Motor neuron (in vitro differentiated cells): ENCODE results near the gene ZXDB. TPM values are rescaled to one million over a fixed set of nuclear protein-coding genes. Genes with fewer than 3 reads are reported as not detected.
"Not testable (repeated sequence)": the region's sequence is repeated elsewhere in the genome, so short reads cannot be mapped to it uniquely, and the experiment has no call there.

Experiments used
- ATAC-seq, 8 experiments: fragments of 200-7000 bp; cut with Tn5 transposase; replicated peaks in 6 of 8; 2 replicates each; pipeline ENCODE4 v1.8.0; 2021; ENCODE audit warnings: mild to moderate bottlenecking in 8 of 8, moderate library complexity in 8 of 8
- H3K27ac ChIP-seq, 2 donors: fragments of 250-450 bp; sonication (Bioruptor Pico); 2 replicates each; pipeline ENCODE4 v1.9.0; 2021; ENCODE audit warnings: antibody characterized with exemption in 2 of 2, mild to moderate bottlenecking in 2 of 2, moderate library complexity in 1 of 2
- H3K4me1 ChIP-seq, 2 donors: fragments of 250-450 bp; sonication (Bioruptor Pico); replicated peaks in 1 of 2; 2 replicates each; pipeline ENCODE4 v1.6.1; 2021; ENCODE audit warnings: antibody characterized with exemption in 2 of 2, mild to moderate bottlenecking in 2 of 2, moderate library complexity in 1 of 2
- H3K4me3 ChIP-seq, 5 donors: fragments of 250-450 bp; sonication (Bioruptor Pico); 2 replicates each; pipeline ENCODE4 v1.9.0; 2021; ENCODE audit warnings: antibody characterized with exemption in 5 of 5, mild to moderate bottlenecking in 5 of 5, moderate library complexity in 4 of 5
- WGBS, 10 experiments: fragments of 450-650 bp; shearing (Covaris generic); methylation state at CpG; one replicate each; pipeline ENCODE4 v1.0.0; 2022; 5-methylcytosine and 5-hydroxymethylcytosine counted together
- in situ Hi-C, 9 experiments: fragments of 400-800 bp; cut with MboI; loops; one replicate each; pipeline ENCODE4 v1.15.0; 2021; ENCODE audit warnings: low sequenced_read_pairs in 9 of 9, low pct_unique_long_range_greater_than_20kb in 2 of 9; ENCODE audit not compliant: unreplicated experiment in 9 of 9
- total RNA-seq, 8 experiments: library from RNA; unstranded; fragments of 300-600 nt; gene quantifications; 2 replicates each; pipeline versions ENCODE4 v1.2.3 to v1.2.4, GENCODE V29; 2022

The ZXDB gene
- total RNA-seq, 8 experiments from 2014 or later, result 5.4 to 9.6 (median 7.3) TPM

DNA sequence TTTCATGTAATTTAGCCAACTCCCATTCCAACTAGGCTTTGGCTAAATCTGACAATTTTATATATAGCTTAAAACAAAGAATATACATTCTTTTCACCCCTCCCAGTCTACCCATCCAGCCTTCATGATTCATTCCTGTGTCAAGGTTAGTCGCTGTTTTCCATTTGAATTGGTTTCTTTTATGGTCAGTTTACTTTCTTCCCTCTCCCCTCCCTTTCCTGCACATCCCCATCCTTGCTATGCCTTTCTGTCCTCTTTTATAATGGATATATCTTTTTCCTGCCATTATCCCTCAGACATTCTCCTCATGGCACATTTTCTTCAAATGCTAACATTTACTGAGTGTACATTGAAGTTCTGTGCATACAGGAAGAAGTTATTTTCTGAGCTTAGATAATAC lies 4.7 kb downstream of the ZXDB start:
- WGBS, 10 experiments, result 0% methylated on average over 1 of the region's 1 CpG; no CpG with 5 or more reads in 6 of the 10 experiments
- Histone ChIP-seq H3K4me1 (peaks cover 0 to 12% of the 10 kb centered on the region in 2 donors), H3K4me3 (peak overlapping the region; percentile 12 to 30 (median 19)), H3K27ac (no peak overlapping the region)
- no peak for ATAC-seq
- in situ Hi-C loops, result loop anchor here in 1 of 9 experiments (25.0 kb wide), 1 partner anchor 216 kb away; no protein-coding TSS in a partner anchor

DNA sequence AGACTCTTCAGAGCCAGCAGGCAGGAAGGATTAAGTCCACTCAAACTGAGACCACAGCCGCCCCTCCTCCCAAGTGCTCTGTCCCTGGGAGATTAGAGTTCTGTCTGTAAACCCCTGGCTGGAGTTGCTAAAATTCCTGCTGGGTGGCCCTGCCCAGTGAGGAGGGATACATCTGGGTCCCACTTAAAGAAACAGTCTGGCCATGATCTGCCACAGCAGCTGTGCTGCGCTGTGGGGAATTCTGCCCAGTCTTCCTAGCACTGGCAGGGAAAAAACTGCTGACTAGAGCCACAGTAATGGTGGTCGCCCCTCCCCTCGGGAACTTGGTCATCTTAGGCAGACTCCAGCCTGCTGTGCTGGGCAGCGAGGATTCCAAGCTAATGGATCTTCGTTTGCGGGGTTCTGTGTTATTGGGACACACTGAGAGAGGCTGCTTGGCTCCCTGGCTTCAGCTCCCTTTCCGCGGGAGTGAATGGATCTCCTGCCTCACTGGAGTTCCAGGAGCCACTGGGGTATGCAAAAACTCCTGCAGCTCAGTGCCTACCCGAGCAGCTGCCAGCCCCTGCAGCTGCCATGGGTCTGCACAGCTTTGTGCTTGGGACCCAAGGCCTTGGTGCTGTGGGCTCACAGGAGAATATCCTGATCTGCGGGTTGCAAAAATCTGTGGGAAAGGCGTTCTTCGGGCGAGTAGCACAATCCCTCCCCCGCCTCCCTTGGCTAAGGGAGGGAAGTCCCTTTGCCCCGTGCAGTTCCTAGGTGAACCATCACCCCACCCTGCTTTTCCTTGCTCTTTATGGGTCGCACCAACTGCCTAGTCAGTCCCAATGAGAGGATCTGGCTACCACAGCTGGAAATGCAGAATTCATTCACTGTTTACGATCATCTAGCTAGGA lies 15.7 kb downstream of the ZXDB start:
- Histone ChIP-seq H3K4me1 (no peaks in the 10 kb centered on the region), H3K27ac (no peak overlapping the region), H3K4me3 (no peak overlapping the region)
- WGBS, 10 experiments, result 60 to 75% (median 75%) methylated on average over 1 of the region's 18 CpGs; no CpG with 5 or more reads in 7 of the 10 experiments
- in situ Hi-C loops, result no loop called here
- ATAC-seq, result peak in 3 of 8 experiments; percentile 23 to 59 (median 59)

DNA sequence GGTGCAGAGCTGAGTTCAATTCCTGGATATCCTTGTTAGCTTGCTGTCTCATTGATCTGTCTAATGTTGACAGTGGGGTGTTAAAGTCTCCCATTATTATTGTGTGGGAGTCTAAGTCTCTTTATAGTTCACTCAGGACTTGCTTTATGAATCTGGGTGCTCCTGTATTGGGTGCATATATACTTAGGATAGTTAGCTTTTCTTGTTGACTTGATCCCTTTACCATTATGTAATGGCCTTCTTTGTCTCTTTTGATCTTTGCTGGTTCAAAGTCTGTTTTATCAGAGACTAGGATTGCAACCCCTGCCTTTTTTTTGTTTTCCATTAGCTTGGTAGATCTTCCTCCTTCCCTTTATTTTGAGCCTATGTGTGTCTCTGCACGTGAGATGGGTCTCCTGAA lies 21.5 kb downstream of the ZXDB start:
- ATAC-seq, H3K27ac ChIP-seq, in situ Hi-C loops, H3K4me3 ChIP-seq, H3K4me1 ChIP-seq: not testable (repeated sequence)
- 25 to 64% (median 50%) methylated on average over 1 of the region's 1 CpG; no CpG with 5 or more reads in 6 of the 10 experiments for WGBS, 10 experiments

DNA sequence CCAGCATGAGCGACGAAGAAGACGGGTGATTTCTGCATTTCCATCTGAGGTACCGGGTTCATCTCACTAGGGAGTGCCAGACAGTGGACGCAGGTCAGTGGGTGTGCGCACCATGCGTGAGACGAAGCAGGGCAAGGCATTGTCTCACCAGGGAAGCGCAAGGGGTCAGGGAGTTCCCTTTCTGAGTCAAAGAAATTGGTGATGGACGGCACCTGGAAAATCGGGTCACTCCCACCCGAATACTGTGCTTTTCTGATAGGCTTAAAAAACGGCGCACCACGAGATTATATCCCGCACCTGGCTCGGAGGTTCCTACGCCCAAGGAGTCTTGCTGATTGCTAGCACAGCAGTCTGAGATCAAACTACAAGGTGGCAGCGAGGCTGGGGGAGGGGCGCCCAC lies 37.6 kb downstream of the ZXDB start:
- WGBS, 10 experiments, result 68 to 100% methylated on average over 3 to 6 of the region's 20 CpGs; no CpG with 5 or more reads in 8 of the 10 experiments
- ATAC-seq, in situ Hi-C loops: not testable (repeated sequence)

DNA sequence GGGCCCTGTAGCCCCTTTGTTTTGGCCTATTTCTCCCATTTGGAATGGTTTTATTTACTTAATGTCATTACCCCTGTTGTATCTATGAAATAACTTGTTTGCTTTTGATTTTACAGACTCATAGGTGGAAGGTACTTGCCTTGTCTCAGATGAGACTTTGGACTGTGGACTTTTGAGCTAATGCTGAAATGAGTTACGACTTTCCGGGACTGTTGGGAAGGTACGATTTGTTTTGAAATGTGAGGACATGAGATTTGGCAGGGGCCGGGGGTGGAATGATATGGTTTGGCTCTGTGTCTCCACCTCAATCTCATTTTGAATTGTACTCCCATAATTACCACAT lies 48.8 kb downstream of the ZXDB start:
- 73 to 85% methylated on average over 3 to 4 of the region's 4 CpGs; no CpG with 5 or more reads in 8 of the 10 experiments for WGBS, 10 experiments

More for the DNA sequence above, 37.6 kb downstream of the ZXDB start:
- H3K4me1 ChIP-seq, H3K27ac ChIP-seq, H3K4me3 ChIP-seq: not testable (repeated sequence)

DNA sequence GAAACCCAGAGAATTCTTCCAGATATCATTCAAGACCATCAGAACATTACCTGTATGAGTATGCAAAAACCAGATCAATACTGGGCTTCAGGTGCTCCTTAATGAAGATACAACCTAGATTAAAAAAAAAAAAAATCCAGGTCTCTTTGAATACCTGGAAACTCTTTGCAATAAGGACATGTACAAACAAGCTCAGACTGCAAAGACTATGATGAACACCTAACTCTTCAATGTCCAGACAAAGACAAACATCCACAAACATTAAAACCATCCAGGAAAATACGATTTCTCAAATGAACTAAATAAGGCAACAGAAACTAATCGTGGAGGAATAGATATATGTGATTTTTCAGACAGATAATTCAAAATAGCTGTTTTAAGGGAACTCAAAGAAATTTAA lies 49.5 kb downstream of the ZXDB start:
- Histone ChIP-seq H3K27ac (no peak overlapping the region), H3K4me3 (no peak overlapping the region), H3K4me1 (no peaks in the 10 kb centered on the region)
- WGBS, 10 experiments, result 0 to 80% (median 25%) methylated on average over 1 to 2 of the region's 2 CpGs; no CpG with 5 or more reads in 2 of the 10 experiments
- in situ Hi-C loops, result no loop called here
- ATAC-seq, result no peak

More for the DNA sequence above, 48.8 kb downstream of the ZXDB start:
- no peak for ATAC-seq
- Histone ChIP-seq H3K4me3 (no peak overlapping the region), H3K27ac (no peak overlapping the region), H3K4me1 (no peaks in the 10 kb centered on the region)
- in situ Hi-C loops, result no loop called here

DNA sequence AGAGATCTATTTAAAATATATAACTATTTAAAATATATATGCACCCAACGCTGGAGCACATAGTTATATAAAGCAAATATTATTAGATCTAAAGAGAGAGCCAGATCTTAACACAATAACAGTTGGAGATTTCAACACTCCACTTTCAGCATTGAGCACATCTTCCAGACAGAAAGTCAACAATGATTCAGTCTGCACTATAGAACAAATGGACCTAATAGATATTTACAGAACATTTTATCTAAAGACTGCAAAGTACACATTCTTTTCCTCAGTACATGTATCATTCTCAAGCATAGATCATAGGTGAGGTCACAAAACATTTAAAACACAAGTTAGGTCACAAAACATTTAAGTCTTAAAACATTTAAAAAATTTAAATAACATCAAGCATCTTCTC lies 51.9 kb downstream of the ZXDB start:
- Histone ChIP-seq H3K4me1 (no peaks in the 10 kb centered on the region), H3K4me3 (no peak overlapping the region), H3K27ac (no peak overlapping the region)
- WGBS, 10 experiments, result 13 to 83% (median 44%) methylated on average over 1 of the region's 1 CpG; no CpG with 5 or more reads in 6 of the 10 experiments
- in situ Hi-C loops, result no loop called here
- no peak for ATAC-seq

DNA sequence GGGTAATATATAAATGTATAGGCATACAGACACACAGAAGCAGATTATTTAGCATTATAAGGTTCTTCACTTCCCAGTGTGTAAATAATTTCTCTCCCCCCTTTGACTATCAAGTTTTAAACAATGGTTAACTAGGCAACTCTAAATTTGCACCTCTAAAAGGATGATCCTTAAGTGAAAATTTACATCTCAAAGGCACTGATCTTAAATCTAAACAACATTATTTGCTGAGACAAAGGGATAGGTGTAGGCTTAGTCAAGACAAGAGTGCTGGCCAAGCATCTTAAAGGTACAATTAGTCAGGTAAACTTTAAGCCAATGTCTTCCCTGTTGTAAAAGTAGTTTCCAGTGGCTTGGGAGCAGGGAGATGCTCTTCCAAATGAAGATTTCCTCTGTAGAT lies 55.2 kb downstream of the ZXDB start:
- no peak overlapping the region for H3K27ac ChIP-seq
- no peak overlapping the region for H3K4me3 ChIP-seq
- no peaks in the 10 kb centered on the region for H3K4me1 ChIP-seq
- in situ Hi-C loops, result no loop called here
- ATAC-seq, result no peak

Other genes starting within 250 kb of the ZXDB start
- gene NLRP2B, start 88.2 kb downstream of the ZXDB start, total RNA-seq, result under 1 TPM in 5 of 8 experiments, not detected in 3; 0.05 to 0.35 (median 0.15) TPM